KOPT-K1 (cell line): Measurements from ENCODE around the gene MISP.

ENCODE experiments used
- H3K27ac ChIP-seq: fragments of 200-600 bp; sonication (generic); 2 replicates; pipeline ENCODE4 v1.5.1; 2016; ENCODE audit warnings: antibody characterized with exemption, mild to moderate bottlenecking, low read depth, low read length; ENCODE audit not compliant: poor library complexity, severe bottlenecking
- H3K36me3 ChIP-seq: fragments of 200-600 bp; sonication (generic); 2 replicates; pipeline ENCODE4 v1.5.1; 2017; ENCODE audit warnings: antibody characterized with exemption, mild to moderate bottlenecking, low read length, moderate library complexity; ENCODE audit not compliant: insufficient read depth
- H3K9me3 ChIP-seq: fragments of 200-600 bp; sonication (generic); 2 replicates; pipeline ENCODE4 v1.5.1; 2017; ENCODE audit warnings: antibody characterized with exemption, low read length, mild to moderate bottlenecking; ENCODE audit not compliant: insufficient read depth, poor library complexity, severe bottlenecking

Gene MISP

DNA sequence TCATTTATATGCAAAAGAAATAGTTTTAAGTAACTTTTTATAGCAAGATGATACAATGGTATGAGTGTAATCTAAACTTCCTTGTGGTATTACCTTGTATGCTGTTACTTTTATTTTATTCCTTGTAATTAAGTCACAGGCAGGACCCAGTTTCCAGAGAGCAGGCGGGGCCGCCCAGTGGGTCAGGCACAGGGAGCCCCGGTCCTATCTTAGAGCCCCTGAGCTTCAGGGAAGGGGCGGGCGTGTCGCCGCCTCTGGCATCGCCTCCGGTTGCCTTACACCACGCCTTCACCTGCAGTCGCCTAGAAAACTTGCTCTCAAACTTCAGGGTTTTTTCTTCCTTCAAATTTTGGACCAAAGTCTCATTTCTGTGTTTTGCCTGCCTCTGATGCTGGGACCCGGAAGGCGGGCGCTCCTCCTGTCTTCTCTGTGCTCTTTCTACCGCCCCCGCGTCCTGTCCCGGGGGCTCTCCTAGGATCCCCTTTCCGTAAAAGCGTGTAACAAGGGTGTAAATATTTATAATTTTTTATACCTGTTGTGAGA is 60.7 kb downstream of the MISP start:
- H3K9me3 ChIP-seq = no peaks in the 10 kb centered on the region
- no peak overlapping the region for H3K27ac ChIP-seq
- H3K36me3 ChIP-seq = peaks cover 87% of the 10 kb centered on the region

DNA sequence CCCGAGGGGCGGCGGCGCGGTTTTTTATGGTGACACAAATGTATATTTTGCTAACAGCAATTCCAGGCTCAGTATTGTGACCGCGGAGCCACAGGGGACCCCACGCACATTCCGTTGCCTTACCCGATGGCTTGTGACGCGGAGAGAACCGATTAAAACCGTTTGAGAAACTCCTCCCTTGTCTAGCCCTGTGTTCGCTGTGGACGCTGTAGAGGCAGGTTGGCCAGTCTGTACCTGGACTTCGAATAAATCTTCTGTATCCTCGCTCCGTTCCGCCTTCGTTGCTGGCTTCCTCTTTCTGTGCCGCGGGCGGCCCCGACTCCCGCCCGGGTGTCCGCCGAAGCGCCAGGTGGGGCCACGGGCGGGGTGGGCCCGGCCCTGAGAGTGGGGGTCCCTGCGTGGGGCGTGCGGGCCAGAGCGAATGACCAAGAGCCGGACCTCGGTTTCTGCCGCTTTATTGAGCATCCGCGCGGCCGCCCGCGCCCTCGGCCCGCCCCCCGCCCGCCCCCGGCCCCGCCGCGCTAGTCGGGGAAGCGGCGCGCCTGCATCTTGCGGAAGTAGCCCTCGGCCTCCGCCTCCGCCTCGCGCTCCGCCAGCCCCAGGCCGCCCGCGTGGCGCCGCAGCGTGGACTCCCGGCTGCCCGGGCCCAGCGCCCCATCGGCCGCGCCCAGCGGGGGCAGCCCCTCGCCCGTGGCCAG is 61.3 kb downstream of the MISP start:
- H3K9me3 ChIP-seq = no peaks in the 10 kb centered on the region
- H3K27ac ChIP-seq = no peak overlapping the region
- peaks cover 82% of the 10 kb centered on the region for H3K36me3 ChIP-seq

DNA sequence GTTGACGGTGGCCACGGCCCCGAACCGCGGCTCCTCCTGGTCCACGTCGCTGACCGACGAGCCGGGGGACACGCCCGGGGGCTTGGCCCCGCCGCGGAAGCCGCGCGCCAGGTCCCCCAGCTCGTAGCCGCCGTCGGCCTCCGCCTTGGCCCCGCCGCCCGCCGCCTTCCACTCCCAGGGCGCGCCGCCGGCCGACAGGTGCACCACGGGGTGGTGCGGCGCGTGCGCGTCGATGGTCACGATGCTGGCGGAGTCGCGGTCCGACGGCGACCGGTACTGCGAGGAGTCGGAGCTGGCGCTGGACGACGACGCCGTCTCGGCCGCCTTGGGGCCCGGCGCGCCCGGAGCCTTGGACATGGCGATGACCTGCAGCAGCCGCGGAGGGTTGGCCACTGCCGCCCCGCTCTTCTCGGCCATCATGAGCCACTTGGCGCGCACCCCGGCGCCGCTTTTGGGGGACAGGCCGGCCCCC is 61.9 kb downstream of the MISP start:
- Histone ChIP-seq H3K36me3 (peaks cover 76% of the 10 kb centered on the region), H3K27ac (no peak overlapping the region), H3K9me3 (no peaks in the 10 kb centered on the region)

DNA sequence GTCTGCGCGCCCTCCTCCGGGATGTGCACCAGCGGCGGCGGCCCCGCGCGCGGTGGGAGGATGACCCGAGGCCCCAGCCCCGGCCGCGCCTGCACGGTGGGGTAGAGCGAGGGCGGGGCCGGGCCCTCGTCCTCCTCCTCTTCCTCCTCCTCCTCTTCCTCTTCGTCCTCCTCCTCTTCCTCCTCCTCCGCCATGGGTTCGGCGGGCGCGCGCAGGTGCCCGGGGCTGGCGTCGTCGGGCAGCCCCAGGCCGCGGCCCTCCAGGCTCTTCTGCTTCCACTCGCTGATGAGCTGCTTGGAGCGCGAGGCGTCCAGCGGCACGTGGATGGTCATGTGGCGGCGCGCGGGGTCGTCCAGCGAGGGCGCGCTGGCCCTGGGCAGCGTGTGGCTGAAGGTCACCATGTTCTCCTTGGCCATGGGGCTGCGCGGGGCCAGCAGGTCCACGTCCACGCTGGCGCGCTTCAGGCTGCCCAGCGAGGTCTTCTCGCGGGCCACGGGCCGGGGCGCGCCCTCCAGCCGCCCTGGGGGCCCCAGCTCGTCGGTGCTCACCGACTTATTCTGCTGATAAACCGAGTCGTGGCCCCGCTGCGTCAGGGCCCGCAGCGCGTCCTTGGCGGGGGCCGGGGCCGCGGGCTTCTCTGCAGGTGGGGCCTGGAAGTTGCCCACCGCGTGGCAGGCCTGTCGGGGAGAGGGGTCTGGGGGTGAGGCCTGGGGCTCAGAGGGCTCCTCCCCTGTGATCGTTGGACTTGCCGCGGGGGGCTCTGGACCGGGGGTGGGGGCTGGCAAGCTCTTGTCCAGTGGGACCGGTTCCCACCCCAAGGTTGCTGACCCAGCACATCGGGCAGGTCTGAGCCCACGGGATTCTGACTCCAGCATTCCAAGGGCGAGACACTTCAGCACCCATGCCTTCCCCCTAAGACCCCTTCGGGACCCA is 62.6 kb downstream of the MISP start:
- Histone ChIP-seq H3K27ac (no peak overlapping the region), H3K36me3 (peaks cover 69% of the 10 kb centered on the region), H3K9me3 (no peaks in the 10 kb centered on the region)
